Right forelimb (tissue), 1 donor: ENCODE results near the gene CCNB2.

Source experiments
- DNase-seq: peaks from one replicate; pipeline ENCODE4 v3.0.0-alpha.2; 2018

CCNB2 gene

DNA sequence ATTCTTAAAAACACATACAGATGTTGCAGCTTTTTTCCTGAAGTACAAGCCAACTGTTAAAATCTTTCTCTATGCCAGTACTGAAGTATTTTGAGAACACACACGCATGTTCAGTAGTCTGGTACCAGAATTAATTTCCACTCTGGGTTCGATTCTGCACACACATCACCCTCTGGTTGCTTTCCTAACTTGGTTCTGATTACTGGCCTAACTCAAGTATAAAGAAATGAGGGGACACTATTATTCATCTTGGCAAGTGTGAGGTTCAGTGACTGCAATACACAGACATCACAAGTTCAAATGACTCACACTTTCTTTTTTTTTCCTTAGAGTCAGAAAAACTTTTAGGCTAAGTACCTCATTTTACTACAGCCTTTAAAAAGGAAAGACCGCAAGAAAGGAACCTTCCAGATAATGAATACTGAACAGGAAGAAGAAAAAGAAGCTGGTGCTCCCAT is 64.3 kb downstream of the CCNB2 start:
- no peak for DNase-seq

- DNase-seq: no peak
Observed at GRCh38 chr15:59170295-59171066, 65.5 kb downstream of the CCNB2 start.

- no peak for DNase-seq
Observed at GRCh38 chr15:59171067-59171397, 66.1 kb downstream of the CCNB2 start.

DNA sequence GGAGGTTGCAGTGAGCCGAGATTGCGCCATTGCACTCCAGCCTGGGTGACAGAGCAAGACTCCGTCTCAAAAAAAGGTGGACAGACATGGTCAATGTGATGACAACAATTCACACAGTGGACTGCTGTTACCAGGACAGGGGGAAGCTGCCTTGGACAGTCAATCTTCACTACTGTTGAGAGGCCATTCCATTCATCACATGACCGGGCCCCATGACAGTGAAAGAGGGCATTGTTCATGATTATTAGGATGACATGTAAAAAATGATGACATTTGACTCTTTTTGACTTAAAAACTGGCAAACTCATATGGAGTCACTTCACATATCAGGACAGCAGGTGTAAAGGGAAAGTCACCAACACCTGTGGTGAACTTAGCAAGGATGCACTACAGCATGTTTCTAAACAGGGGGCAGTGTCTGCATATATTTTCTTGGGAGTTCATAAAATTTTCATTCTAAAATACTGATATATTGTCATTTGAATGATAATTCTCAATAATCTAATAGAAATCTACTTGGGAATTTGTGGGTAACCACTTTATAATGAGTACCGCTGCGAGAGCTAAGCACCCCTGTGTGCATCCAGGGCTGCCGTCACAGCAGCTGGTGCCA is 67.4 kb downstream of the CCNB2 start:
- no peak for DNase-seq

- DNase-seq: no peak
Observed at GRCh38 chr15:59173194-59173593, 68.2 kb downstream of the CCNB2 start.

DNA sequence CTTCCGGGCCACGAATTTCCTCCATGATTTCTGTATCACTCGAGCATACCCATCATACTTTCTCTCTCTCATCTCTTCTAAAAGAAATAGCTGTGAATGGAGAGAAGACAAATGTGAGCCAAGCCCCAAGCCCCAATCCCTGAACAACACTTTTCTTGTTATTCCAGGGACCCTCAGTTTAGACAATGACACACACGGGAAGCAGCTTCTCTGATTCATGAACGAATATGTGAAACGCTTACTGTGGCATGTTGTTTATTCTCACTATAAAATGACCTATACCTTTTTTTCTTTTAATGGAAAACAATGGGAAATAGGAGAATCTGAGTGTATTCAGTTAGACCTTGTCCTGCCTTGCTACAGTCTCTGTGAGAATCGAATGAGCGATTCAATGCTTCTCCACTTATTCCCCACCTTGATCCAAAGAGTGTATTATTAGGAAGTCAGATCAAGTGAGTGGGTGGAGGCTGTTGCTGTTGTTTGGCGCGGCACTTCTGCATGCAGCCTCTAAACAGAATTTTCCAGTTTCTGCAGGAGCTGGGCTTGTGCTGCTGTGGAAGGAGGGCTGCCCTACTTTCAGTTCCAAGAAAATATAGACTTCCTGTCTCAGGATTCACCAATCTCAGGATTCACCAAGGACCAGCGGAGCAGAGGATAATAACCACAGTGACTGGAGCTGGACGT is 69.3 kb downstream of the CCNB2 start:
- no peak for DNase-seq
